Calu3 (cell line): ENCODE results near the gene DAAM1. TPM values are rescaled to one million over a fixed set of nuclear protein-coding genes. Genes with fewer than 3 reads are reported as not detected.

Experiments used
- BruUV-seq: library from RNA; stranded (reverse); fragments of 400-500 nt; replicated peaks from 2 replicates; lab custom pipeline; 2021; lab: Mats Ljungman, UMichigan
- CTCF ChIA-PET: fragments of 300-600 bp; sonication (Branson Sonifier 250); formaldehyde crosslinking; loops from one replicate; lab custom pipeline; 2022; ENCODE audit warnings: antibody characterized with exemption; lab: Charles Lee
- DNase-seq: peaks from one replicate; pipeline ENCODE4 v3.0.0; 2022
- H3K27ac Mint-ChIP-seq: one replicate; pipeline ENCODE4 v1.8.0; 2022; ENCODE audit warnings: mixed read lengths; ENCODE audit not compliant: unreplicated experiment
- H3K27me3 Mint-ChIP-seq: one replicate; pipeline ENCODE4 v1.8.0; 2022; ENCODE audit warnings: mixed read lengths; ENCODE audit not compliant: unreplicated experiment
- H3K36me3 Mint-ChIP-seq: one replicate; pipeline ENCODE4 v1.8.0; 2022; ENCODE audit warnings: mild to moderate bottlenecking, moderate library complexity, mixed read lengths; ENCODE audit not compliant: insufficient read depth, unreplicated experiment
- H3K4me1 Mint-ChIP-seq: one replicate; pipeline ENCODE4 v1.8.0; 2022; ENCODE audit warnings: mild to moderate bottlenecking, low read depth, mixed read lengths; ENCODE audit not compliant: unreplicated experiment
- H3K4me3 Mint-ChIP-seq: one replicate; pipeline ENCODE4 v1.8.0; 2022; ENCODE audit warnings: mild to moderate bottlenecking, low read depth, moderate library complexity, mixed read lengths; ENCODE audit not compliant: unreplicated experiment
- H3K9me3 Mint-ChIP-seq: one replicate; pipeline ENCODE4 v1.8.0; 2022; ENCODE audit warnings: low read depth, mixed read lengths; ENCODE audit not compliant: unreplicated experiment
- CTCF ChIP-seq: fragments of 200-600 bp; IDR thresholded peaks from one replicate; pipeline ENCODE4 v1.8.0; 2022; ENCODE audit warnings: antibody characterized with exemption; ENCODE audit not compliant: unreplicated experiment
- intact Hi-C: fragments of 100-400 bp; cut with micrococcal nuclease; formaldehyde crosslinking; loops from one replicate; pipeline ENCODE4 v1.10.0; 2022; ENCODE audit not compliant: unreplicated experiment
- total RNA-seq: library from RNA; stranded (reverse); gene quantifications from 2 replicates; pipeline ENCODE4 v1.2.3, GENCODE V29; 2022

Gene DAAM1
- total RNA-seq, 1 experiment from 2014 or later = 28.9 TPM

GRCh38 chr14:59296508-59296907 is 108.0 kb downstream of the DAAM1 start:
- CTCF ChIA-PET = no interaction called here
- BruUV-seq = no TSS peak
- no peak for DNase-seq
- H3K4me3 Mint-ChIP-seq = no peak overlapping the region
- H3K27me3 Mint-ChIP-seq = no peaks in the 10 kb centered on the region
- H3K36me3 Mint-ChIP-seq = no peaks in the 10 kb centered on the region
- H3K4me1 Mint-ChIP-seq = peaks cover 23% of the 10 kb centered on the region
- TF ChIP-seq CTCF = no peak
- no peaks in the 10 kb centered on the region for H3K9me3 Mint-ChIP-seq
- H3K27ac Mint-ChIP-seq = no peak overlapping the region
- intact Hi-C loops = no loop called here

- no peaks in the 10 kb centered on the region for H3K27me3 Mint-ChIP-seq
- no peaks in the 10 kb centered on the region for H3K36me3 Mint-ChIP-seq
- H3K9me3 Mint-ChIP-seq = no peaks in the 10 kb centered on the region
- intact Hi-C loops = no loop called here
- TF ChIP-seq CTCF = no peak
- no TSS peak for BruUV-seq
- CTCF ChIA-PET = interaction anchor here (0.6 kb wide), 1 partner anchor 74 kb away, joined by 4 read pairs; no protein-coding TSS in a partner anchor
- no peak overlapping the region for H3K4me3 Mint-ChIP-seq
- no peak for DNase-seq
- H3K4me1 Mint-ChIP-seq = peaks cover 23% of the 10 kb centered on the region
- H3K27ac Mint-ChIP-seq = no peak overlapping the region
These were observed 108.8 kb downstream of the DAAM1 start for GRCh38 chr14:59297071-59297776.

GRCh38 chr14:59299731-59300130 is 111.3 kb downstream of the DAAM1 start:
- Mint-ChIP-seq H3K9me3 (no peaks in the 10 kb centered on the region), H3K36me3 (no peaks in the 10 kb centered on the region), H3K4me1 (peaks cover 26% of the 10 kb centered on the region), H3K27ac (no peak overlapping the region), H3K4me3 (no peak overlapping the region), H3K27me3 (no peaks in the 10 kb centered on the region)
- CTCF ChIA-PET = no interaction called here
- DNase-seq = no peak
- intact Hi-C loops = no loop called here
- TF ChIP-seq CTCF = no peak
- no TSS peak for BruUV-seq

- intact Hi-C loops = no loop called here
- Mint-ChIP-seq H3K9me3 (no peaks in the 10 kb centered on the region), H3K27me3 (no peaks in the 10 kb centered on the region), H3K4me3 (no peak overlapping the region), H3K4me1 (peaks cover 31% of the 10 kb centered on the region), H3K27ac (no peak overlapping the region), H3K36me3 (no peaks in the 10 kb centered on the region)
- no peak for TF ChIP-seq CTCF
- no peak for DNase-seq
- CTCF ChIA-PET = no interaction called here
- BruUV-seq = no TSS peak
These were observed 112.9 kb downstream of the DAAM1 start for GRCh38 chr14:59301354-59301753.
